SK-N-SH (cell line): Measurements from ENCODE around the gene STK16. TPM values are rescaled to one million over a fixed set of nuclear protein-coding genes. Genes with fewer than 3 reads are reported as not detected.

ENCODE experiments used
- CTCF ChIA-PET: fragments of 300-600, 350-600 bp; formaldehyde crosslinking; extraction: SDS; loops from one replicate; lab custom pipeline; 2021; lab: Yijun Ruan, JAX
- POLR2A ChIA-PET: fragments of 350-600 bp; sonication (Branson Sonifier 250); formaldehyde crosslinking; extraction: SDS; loops from one replicate; lab custom pipeline; 2020; ENCODE audit warnings: antibody characterized with exemption, inconsistent platforms; lab: Yijun Ruan, JAX
- DNase-seq: peaks from one replicate; pipeline ENCODE4 v3.0.0; 2012
- H2AFZ ChIP-seq: fragments of 200-600 bp; sonication (generic); 2 replicates; pipeline ENCODE4 v1.8.1; 2016; ENCODE audit warnings: antibody characterized with exemption, mild to moderate bottlenecking, low read depth
- H3F3A ChIP-seq: fragments of 200-600 bp; sonication (generic); replicated peaks from 2 replicates; pipeline ENCODE3; 2016; ENCODE audit warnings: antibody characterized with exemption, mild to moderate bottlenecking; ENCODE audit not compliant: insufficient read depth
- H3K27ac ChIP-seq, 2 experiments: fragments of 200-500 bp in 1 of 2; fragments of 200-600 bp in 1 of 2; sonication (Bioruptor generic) in 1 of 2; sonication (generic), shearing (Covaris generic) in 1 of 2; 2 replicates each; pipeline versions ENCODE4 v1.5.1 to v1.6.1; 2014 to 2016; ENCODE audit warnings: low read depth in 2 of 2, inconsistent platforms in 1 of 2, low read length in 1 of 2, mild to moderate bottlenecking in 1 of 2, mixed read lengths in 1 of 2
- H3K27me3 ChIP-seq: fragments of 200-600 bp; sonication (generic), shearing (Covaris generic); 2 replicates; pipeline ENCODE4 v1.6.1; 2016; ENCODE audit warnings: mixed run types; ENCODE audit not compliant: insufficient read depth
- H3K36me3 ChIP-seq, 2 experiments: fragments of 200-500 bp in 1 of 2; fragments of 200-600 bp in 1 of 2; sonication (Bioruptor generic) in 1 of 2; sonication (generic) in 1 of 2; replicated peaks in 1 of 2; 2 replicates each; pipeline versions ENCODE3 to v1.5.1; 2014 to 2016; ENCODE audit warnings: low read length in 1 of 2, mild to moderate bottlenecking in 1 of 2; ENCODE audit not compliant: insufficient read depth in 2 of 2, control insufficient read depth in 1 of 2
- H3K4me1 ChIP-seq, 2 experiments: fragments of 200-500 bp in 1 of 2; fragments of 200-600 bp in 1 of 2; sonication (Bioruptor generic) in 1 of 2; sonication (generic), shearing (Covaris generic) in 1 of 2; 2 replicates each; pipeline versions ENCODE4 v1.5.1 to v1.6.1; 2014 to 2016; ENCODE audit warnings: low read depth in 1 of 2, low read length in 1 of 2, mixed run types in 1 of 2; ENCODE audit not compliant: insufficient read depth in 2 of 2, control insufficient read depth in 1 of 2
- H3K4me2 ChIP-seq: fragments of 200-600 bp; sonication (generic), shearing (Covaris generic); 2 replicates; pipeline ENCODE4 v1.6.1; 2017; ENCODE audit warnings: mixed run types
- H3K4me3 ChIP-seq, 2 experiments: fragments of 200-500 bp in 1 of 2; fragments of 200-600 bp in 1 of 2; sonication (Bioruptor generic) in 1 of 2; sonication (generic), shearing (Covaris generic) in 1 of 2; 2 replicates each; pipeline versions ENCODE4 v1.5.1 to v1.8.1; 2014 to 2016; ENCODE audit warnings: low read depth in 2 of 2, inconsistent platforms in 1 of 2, low read length in 1 of 2, mild to moderate bottlenecking in 1 of 2, mixed read lengths in 1 of 2, moderate library complexity in 1 of 2
- H3K79me2 ChIP-seq: fragments of 200-600 bp; sonication (generic); 2 replicates; pipeline ENCODE4 v1.8.1; 2017; ENCODE audit warnings: mild to moderate bottlenecking; ENCODE audit not compliant: insufficient read depth
- H3K9ac ChIP-seq: fragments of 200-600 bp; sonication (generic); 2 replicates; pipeline ENCODE4 v1.6.1; 2017; ENCODE audit warnings: mixed run types
- H3K9me2 ChIP-seq: fragments of 200-600 bp; sonication (generic); 2 replicates; pipeline ENCODE4 v1.6.1; 2017; ENCODE audit warnings: mixed run types
- H3K9me3 ChIP-seq: fragments of 200-600 bp; sonication (generic); 2 replicates; pipeline ENCODE4 v1.6.1; 2017; ENCODE audit warnings: mixed run types, mild to moderate bottlenecking, moderate library complexity
- H4K20me1 ChIP-seq: fragments of 200-600 bp; sonication (generic); 2 replicates; pipeline ENCODE4 v1.6.1; 2017; ENCODE audit warnings: mild to moderate bottlenecking, mixed run types; ENCODE audit not compliant: insufficient read depth
- FOXJ3 ChIP-seq: sonication (generic); formaldehyde crosslinking; IDR thresholded peaks from 2 replicates; pipeline ENCODE4 v1.5.1; 2020; ENCODE audit warnings: mild to moderate bottlenecking, missing genetic modification reagents
- GABPA ChIP-seq: IDR thresholded peaks from 2 replicates; pipeline ENCODE4 v1.4.0; 2012; ENCODE audit warnings: low read depth, mild to moderate bottlenecking
- TEAD4 ChIP-seq: IDR thresholded peaks from 2 replicates; pipeline ENCODE4 v1.4.0; 2012; ENCODE audit warnings: mild to moderate bottlenecking, borderline replicate concordance; ENCODE audit not compliant: insufficient read depth
- WGBS: methylation state at CpG from one replicate; pipeline ENCODE4 v1.1.6; 2017; ENCODE audit warnings: low lambda C conversion rate; 5-methylcytosine and 5-hydroxymethylcytosine counted together
- polyA plus RNA-seq, 3 experiments: library from polyadenylated mRNA; depleted of rRNA; stranded (reverse); fragments of >200 nt; gene quantifications; 2 replicates each; pipeline ENCODE4 v1.2.3, GENCODE V29; 2012
- TF ChIP-seq, protein P1 (sequence below): IDR thresholded peaks from 2 replicates; pipeline ENCODE4 v1.4.0; 2012; ENCODE audit warnings: low read depth, borderline replicate concordance
- TF ChIP-seq, protein P2 (sequence below): IDR thresholded peaks from 2 replicates; pipeline ENCODE4 v1.4.0; 2012; ENCODE audit warnings: low read depth

The STK16 gene
- polyA plus RNA-seq, 1 of the 3 experiments (the other 2 are of a cell fraction), result 57.6 TPM

DNA sequence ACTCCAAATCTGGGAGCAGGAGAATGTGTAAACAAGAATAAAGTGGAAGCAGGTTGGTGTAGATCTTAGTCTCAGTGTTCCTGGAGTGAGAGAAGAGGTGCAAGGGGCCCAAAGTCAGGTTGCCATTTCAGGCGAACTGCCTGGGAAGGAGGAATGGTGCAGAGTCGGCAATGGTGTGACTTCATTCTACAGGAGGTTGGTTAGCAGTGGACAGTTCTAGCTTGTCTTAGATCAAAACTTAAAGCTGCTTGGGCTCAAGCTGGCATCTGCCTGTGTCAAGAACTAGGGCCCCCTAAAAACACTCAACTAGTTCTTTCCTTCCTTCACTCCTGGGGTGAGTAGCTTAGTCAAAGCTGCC is 3.5 kb downstream of the STK16 start:
- H3K4me2 ChIP-seq, result peak overlapping the region; percentile 34; the same call in 1 of the 2 replicates
- no peak overlapping the region for H2AFZ ChIP-seq
- no peaks in the 10 kb centered on the region for H3K9me2 ChIP-seq
- H3K4me3 ChIP-seq, result no peak overlapping the region
- H3K79me2 ChIP-seq, result peaks cover 20% of the 10 kb centered on the region
- H3K27me3 ChIP-seq, result 0 out of 2 replicates have a peak, but pooled peaks cover 7% of the 10 kb centered on the region
- DNase-seq, result no peak
- H3F3A ChIP-seq, result peaks cover 19% of the 10 kb centered on the region
- H3K4me1 ChIP-seq, result peaks cover 19 to 36% of the 10 kb centered on the region in 2 experiments
- H4K20me1 ChIP-seq, result no peaks in the 10 kb centered on the region
- H3K27ac ChIP-seq, result peak overlapping the region in 1 of 2 experiments; percentile 56; a peak in 1 of 4 replicates
- POLR2A ChIA-PET, result interaction anchor here (1.3 kb wide), 1 partner anchor 579 kb away, joined by 3 read pairs; no protein-coding TSS in a partner anchor
- TF ChIP-seq GABPA, result no peak
- TF ChIP-seq, protein P1, sequence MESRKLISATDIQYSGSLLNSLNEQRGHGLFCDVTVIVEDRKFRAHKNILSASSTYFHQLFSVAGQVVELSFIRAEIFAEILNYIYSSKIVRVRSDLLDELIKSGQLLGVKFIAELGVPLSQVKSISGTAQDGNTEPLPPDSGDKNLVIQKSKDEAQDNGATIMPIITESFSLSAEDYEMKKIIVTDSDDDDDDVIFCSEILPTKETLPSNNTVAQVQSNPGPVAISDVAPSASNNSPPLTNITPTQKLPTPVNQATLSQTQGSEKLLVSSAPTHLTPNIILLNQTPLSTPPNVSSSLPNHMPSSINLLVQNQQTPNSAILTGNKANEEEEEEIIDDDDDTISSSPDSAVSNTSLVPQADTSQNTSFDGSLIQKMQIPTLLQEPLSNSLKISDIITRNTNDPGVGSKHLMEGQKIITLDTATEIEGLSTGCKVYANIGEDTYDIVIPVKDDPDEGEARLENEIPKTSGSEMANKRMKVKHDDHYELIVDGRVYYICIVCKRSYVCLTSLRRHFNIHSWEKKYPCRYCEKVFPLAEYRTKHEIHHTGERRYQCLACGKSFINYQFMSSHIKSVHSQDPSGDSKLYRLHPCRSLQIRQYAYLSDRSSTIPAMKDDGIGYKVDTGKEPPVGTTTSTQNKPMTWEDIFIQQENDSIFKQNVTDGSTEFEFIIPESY, result no peak
- H3K9ac ChIP-seq, result no peak overlapping the region; the same call in 1 of the 2 replicates
- 61% methylated on average over 2 of the region's 2 CpGs for WGBS
- CTCF ChIA-PET, result interaction anchor here (0.9 to 3.5 kb wide), 7 partner anchors 18 to 129 kb away, joined by 3 to 19 read pairs (median 5); no protein-coding TSS in a partner anchor
- peaks cover 6 to 16% of the 10 kb centered on the region in 2 experiments for H3K36me3 ChIP-seq
- no peaks in the 10 kb centered on the region for H3K9me3 ChIP-seq

DNA sequence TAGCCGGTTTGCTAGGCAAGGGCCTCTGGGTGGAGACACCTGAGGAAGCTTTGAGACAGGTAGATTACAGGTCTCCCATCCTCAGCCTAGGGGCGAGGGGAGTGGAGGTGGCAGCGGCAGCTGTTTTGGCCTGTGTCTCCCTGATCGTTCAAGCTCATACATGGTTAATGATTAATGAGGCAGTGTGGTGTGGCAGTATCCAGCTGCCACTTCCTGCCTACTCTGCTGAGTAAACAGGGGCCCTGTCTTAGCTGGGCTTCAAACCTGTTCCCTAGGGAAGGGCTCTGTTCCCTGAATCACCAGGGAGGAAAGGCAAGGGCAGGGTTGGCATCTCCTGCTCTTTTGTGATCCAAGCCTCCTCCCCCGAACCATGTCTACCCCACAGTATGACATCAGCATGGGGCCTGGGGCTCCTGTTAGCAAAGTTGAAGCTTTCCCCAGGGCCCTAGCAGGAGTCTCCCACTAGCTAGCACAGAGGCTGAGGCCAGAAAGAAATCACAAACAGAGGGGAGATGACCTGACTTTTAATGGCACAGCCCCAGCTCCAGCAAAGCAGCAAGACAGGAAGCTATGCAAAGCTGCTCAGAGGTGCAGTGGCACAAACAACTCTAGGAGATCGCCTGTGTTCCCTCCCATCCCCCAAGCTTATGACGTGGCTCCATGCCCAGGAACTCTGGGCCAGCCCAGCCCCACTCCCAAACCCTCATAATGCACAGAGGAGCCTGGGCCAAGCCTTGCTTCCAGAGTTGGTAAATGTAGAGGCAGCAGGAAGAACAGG is 4.1 kb downstream of the STK16 start:
- WGBS, result 31% methylated on average over 7 of the region's 7 CpGs
- TF ChIP-seq FOXJ3 (CRISPR knock-in tag), result no peak
- TF ChIP-seq, protein P2, sequence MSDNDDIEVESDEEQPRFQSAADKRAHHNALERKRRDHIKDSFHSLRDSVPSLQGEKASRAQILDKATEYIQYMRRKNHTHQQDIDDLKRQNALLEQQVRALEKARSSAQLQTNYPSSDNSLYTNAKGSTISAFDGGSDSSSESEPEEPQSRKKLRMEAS, result 0 out of 2 replicates have a peak, but pooled peaks have one; percentile 8
- TF ChIP-seq TEAD4, result no peak
- CTCF ChIA-PET, result interaction anchor here (0.8 to 3.5 kb wide), 9 partner anchors 19 to 220 kb away, joined by 3 to 19 read pairs (median 4); partner anchors contain the start of gene DNAJB2
- Histone ChIP-seq H3K4me3 (no peak overlapping the region), H2AFZ (no peak overlapping the region), H3K4me2 (peak overlapping the region; percentile 34; the same call in 1 of the 2 replicates), H3K9me2 (no peaks in the 10 kb centered on the region), H3K27ac (peak overlapping the region; percentile 25 to 56; a peak in 3 of 4 replicates), H3K36me3 (peaks cover 6 to 16% of the 10 kb centered on the region in 2 experiments), H4K20me1 (no peaks in the 10 kb centered on the region), H3K9me3 (no peaks in the 10 kb centered on the region), H3K4me1 (peaks cover 19 to 37% of the 10 kb centered on the region in 2 experiments), H3K79me2 (peaks cover 20% of the 10 kb centered on the region), H3F3A (peaks cover 19% of the 10 kb centered on the region), H3K9ac (no peak overlapping the region; the same call in 1 of the 2 replicates), H3K27me3 (peaks cover 8% of the 10 kb centered on the region; the same call in 1 of the 2 replicates)
- DNase-seq, result no peak
- POLR2A ChIA-PET, result interaction anchor here (0.6 to 1.5 kb wide), 3 partner anchors 19 to 1032 kb away, joined by 3 to 6 read pairs (median 3); partner anchors contain the start of genes ANKZF1 and ATG9A
